Measurements from ENCODE around the gene ASB13. TPM values are rescaled to one million over a fixed set of nuclear protein-coding genes. Genes with fewer than 3 reads are reported as not detected.

ASB13 gene
- total RNA-seq, 1 experiment from 2014 or later: 13.8 TPM

- Histone ChIP-seq H3K56ac (ENCODE audit: insufficient read length, low read depth, low read length) (no peak overlapping the region), H2AK5ac (ENCODE audit: insufficient read length, low read length) (no peak overlapping the region), H2BK20ac (ENCODE audit: low read depth, low read length, poor library complexity, severe bottlenecking) (no peak overlapping the region), H3K9ac (ENCODE audit: extremely low read depth, insufficient read length, low read length) (no peak overlapping the region), H3T11ph (ENCODE audit: low read length) (no peak overlapping the region), H3K23me2 (ENCODE audit: insufficient read length, low read depth, low read length, poor library complexity, severe bottlenecking) (peaks cover 4% of the 10 kb centered on the region), H3K27ac (ENCODE audit: insufficient read length, low read depth, low read length) (no peak overlapping the region), H2AFZ (ENCODE audit: low read length) (no peak overlapping the region), H4K5ac (ENCODE audit: insufficient read length, low read depth, low read length) (no peak overlapping the region), H2BK15ac (ENCODE audit: low read depth, low read length) (no peak overlapping the region), H4K91ac (ENCODE audit: insufficient read length, low read depth, low read length) (no peak overlapping the region), H2BK120ac (ENCODE audit: low read depth, low read length, poor library complexity, severe bottlenecking) (no peak overlapping the region), H2BK12ac (ENCODE audit: insufficient read length, low read depth, low read length) (no peak overlapping the region), H2BK5ac (ENCODE audit: insufficient read length, low read length) (no peak overlapping the region), H3K79me2 (ENCODE audit: insufficient read depth, low read length) (no peaks in the 10 kb centered on the region), H3K27me3 (ENCODE audit: insufficient read depth, low read length) (no peaks in the 10 kb centered on the region), H3K23ac (ENCODE audit: insufficient read length, low read depth, low read length) (no peak overlapping the region), H3K4me1 (ENCODE audit: insufficient read depth, low read length) (peaks cover 10% of the 10 kb centered on the region; the same call in 1 of the 2 replicates), H3K4ac (ENCODE audit: low read depth, low read length) (no peak overlapping the region), H3K79me1 (ENCODE audit: insufficient read depth, low read depth, low read length, poor library complexity, severe bottlenecking) (no peaks in the 10 kb centered on the region), H3K14ac (ENCODE audit: insufficient read depth, low read length) (no peak overlapping the region), H4K8ac (replicated peaks; ENCODE audit: insufficient read length, low read depth, low read length) (no peak overlapping the region), H3K9me3 (ENCODE audit: control insufficient read depth, low read depth, low read length) (no peaks in the 10 kb centered on the region), H3K18ac (ENCODE audit: insufficient read length, low read depth, low read length) (no peak overlapping the region), H4K20me1 (ENCODE audit: control insufficient read depth, insufficient read depth, insufficient read length) (peaks cover 3% of the 10 kb centered on the region), H3K4me2 (ENCODE audit: insufficient read depth, insufficient read length, low read length) (no peak overlapping the region)
- Mint-ChIP-seq H3K4me3 (peak overlapping the region in 1 of 2 experiments; percentile 59; a peak in 2 of 5 replicates), H3K4me1 (peaks cover 45 to 62% of the 10 kb centered on the region in 2 experiments), H3K27ac (peak overlapping the region in 2 of 3 experiments; percentile 5 to 50; a peak in 1 of 7 replicates), H3K27me3 (ENCODE audit: low read depth) (peaks cover 7% of the 10 kb centered on the region), H3K36me3 (ENCODE audit: insufficient read depth in 1 of 3, low read depth in 3 of 3) (no peaks in the 10 kb centered on the region; a peak in 1 of 7 replicates), H3K9me3 (no peaks in the 10 kb centered on the region)
- no peak for DNase-seq
- TF ChIP-seq, protein P1, sequence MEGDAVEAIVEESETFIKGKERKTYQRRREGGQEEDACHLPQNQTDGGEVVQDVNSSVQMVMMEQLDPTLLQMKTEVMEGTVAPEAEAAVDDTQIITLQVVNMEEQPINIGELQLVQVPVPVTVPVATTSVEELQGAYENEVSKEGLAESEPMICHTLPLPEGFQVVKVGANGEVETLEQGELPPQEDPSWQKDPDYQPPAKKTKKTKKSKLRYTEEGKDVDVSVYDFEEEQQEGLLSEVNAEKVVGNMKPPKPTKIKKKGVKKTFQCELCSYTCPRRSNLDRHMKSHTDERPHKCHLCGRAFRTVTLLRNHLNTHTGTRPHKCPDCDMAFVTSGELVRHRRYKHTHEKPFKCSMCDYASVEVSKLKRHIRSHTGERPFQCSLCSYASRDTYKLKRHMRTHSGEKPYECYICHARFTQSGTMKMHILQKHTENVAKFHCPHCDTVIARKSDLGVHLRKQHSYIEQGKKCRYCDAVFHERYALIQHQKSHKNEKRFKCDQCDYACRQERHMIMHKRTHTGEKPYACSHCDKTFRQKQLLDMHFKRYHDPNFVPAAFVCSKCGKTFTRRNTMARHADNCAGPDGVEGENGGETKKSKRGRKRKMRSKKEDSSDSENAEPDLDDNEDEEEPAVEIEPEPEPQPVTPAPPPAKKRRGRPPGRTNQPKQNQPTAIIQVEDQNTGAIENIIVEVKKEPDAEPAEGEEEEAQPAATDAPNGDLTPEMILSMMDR (conservative IDR thresholded peaks at IDR 0.05): no peak
- WGBS (ENCODE audit: extremely low coverage, insufficient read length, low lambda C conversion rate): no CpG with 5 or more reads among the region's 9 CpGs
Observed at GRCh38 chr10:5662708-5663579, 3.5 kb downstream of the ASB13 start.
